ENCODE measurements around the gene TMEM117.
"Not testable (repeated sequence)": the region's sequence is repeated elsewhere in the genome, so short reads cannot be mapped to it uniquely, and the experiment has no call there.

The TMEM117 gene

DNA sequence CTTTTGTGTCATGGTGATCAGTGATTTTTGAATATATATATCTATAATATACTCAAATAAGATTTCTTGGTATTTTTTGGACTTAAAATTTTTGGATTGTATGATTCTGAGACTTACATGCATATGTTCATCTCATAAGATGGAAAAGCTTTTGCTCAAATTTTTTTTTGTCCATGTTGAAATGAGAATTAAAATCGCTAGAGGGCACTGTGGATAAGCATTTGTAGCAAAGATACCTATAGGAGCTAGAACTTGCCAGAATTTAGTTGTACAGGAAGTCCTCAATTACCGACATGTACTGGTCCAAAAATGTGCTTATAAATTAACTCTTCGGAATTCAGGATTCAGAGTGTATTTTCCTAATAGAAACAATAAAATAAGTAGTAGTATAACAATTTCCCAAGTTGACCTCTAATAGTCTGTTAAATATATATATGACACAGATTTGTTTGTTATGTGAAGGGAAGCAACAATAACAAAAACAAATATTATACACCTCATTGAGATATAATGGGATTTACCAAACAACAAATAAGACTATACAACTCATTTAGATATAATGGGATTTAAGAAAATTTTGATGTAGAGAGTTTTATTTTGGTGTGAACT, 179.6 kb downstream of the TMEM117 start:
- TF ChIP-seq, protein P1, sequence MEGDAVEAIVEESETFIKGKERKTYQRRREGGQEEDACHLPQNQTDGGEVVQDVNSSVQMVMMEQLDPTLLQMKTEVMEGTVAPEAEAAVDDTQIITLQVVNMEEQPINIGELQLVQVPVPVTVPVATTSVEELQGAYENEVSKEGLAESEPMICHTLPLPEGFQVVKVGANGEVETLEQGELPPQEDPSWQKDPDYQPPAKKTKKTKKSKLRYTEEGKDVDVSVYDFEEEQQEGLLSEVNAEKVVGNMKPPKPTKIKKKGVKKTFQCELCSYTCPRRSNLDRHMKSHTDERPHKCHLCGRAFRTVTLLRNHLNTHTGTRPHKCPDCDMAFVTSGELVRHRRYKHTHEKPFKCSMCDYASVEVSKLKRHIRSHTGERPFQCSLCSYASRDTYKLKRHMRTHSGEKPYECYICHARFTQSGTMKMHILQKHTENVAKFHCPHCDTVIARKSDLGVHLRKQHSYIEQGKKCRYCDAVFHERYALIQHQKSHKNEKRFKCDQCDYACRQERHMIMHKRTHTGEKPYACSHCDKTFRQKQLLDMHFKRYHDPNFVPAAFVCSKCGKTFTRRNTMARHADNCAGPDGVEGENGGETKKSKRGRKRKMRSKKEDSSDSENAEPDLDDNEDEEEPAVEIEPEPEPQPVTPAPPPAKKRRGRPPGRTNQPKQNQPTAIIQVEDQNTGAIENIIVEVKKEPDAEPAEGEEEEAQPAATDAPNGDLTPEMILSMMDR (conservative IDR thresholded peaks at IDR 0.05; ENCODE audit: low read depth, low read length): peak; percentile 46
- DNase-seq (ENCODE audit: low read depth): peak; percentile 38
- no peak overlapping the region for H3K4me3 ChIP-seq (ENCODE audit: low read length)

GRCh38 chr12:44017216-44017615, 181.3 kb downstream of the TMEM117 start:
- no peak for DNase-seq (ENCODE audit: low read depth)
- no peak overlapping the region for H3K4me3 ChIP-seq (ENCODE audit: low read length)
- TF ChIP-seq, protein P1 (conservative IDR thresholded peaks at IDR 0.05; ENCODE audit: low read depth, low read length): no peak

- H3K4me3 ChIP-seq (ENCODE audit: low read length): no peak overlapping the region
- DNase-seq (ENCODE audit: low read depth): no peak
- TF ChIP-seq, protein P1 (conservative IDR thresholded peaks at IDR 0.05; ENCODE audit: low read depth, low read length): no peak
These were observed 183.2 kb downstream of the TMEM117 start for GRCh38 chr12:44019118-44019517.

GRCh38 chr12:44020555-44020954, 184.7 kb downstream of the TMEM117 start:
- TF ChIP-seq, protein P1 (conservative IDR thresholded peaks at IDR 0.05; ENCODE audit: low read depth, low read length): no peak
- DNase-seq (ENCODE audit: low read depth): no peak
- H3K4me3 ChIP-seq (ENCODE audit: low read length): no peak overlapping the region

GRCh38 chr12:44021471-44021971, 185.6 kb downstream of the TMEM117 start:
- TF ChIP-seq, protein P1 (conservative IDR thresholded peaks at IDR 0.05; ENCODE audit: low read depth, low read length): no peak
- no peak overlapping the region for H3K4me3 ChIP-seq (ENCODE audit: low read length)
- no peak for DNase-seq (ENCODE audit: low read depth)

DNA sequence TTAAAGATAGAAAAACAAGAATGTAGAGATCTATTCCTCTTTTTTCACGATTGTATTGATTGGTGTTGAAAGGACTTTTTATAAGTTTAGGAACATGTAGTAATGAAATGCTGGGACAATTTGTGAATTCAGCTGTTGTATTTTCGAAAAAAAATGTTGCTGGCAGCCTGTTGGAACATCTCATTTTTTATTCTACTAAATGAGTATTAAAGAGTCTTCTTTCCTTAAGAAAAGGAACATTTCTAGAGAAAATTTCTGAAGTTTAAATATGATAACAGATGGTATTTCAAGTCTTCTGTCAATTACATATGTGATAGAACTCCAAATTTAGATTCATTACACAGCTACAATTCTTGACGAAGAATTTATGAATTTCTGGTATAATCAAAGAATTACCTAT, 189.6 kb downstream of the TMEM117 start:
- TF ChIP-seq, protein P1 (conservative IDR thresholded peaks at IDR 0.05; ENCODE audit: low read depth, low read length): no peak
- DNase-seq (ENCODE audit: low read depth): no peak

DNA sequence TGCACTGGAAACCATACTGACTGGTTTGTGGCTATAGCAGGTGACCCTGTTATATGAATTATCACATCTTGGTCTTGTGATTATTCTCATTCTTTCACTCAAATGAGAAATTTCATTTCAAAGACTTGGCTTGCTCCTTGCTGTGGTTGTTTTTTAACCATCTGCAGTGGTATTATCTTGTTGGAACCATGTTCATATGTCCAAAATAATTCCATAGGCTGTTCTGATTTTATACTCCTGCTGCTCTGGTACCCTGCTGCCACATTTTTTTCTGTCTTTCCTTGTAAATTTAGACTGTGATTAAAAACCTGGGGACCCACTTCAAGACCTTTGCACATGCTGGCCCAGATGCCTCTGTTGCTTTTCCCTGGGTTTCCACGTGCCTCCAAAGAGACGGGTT, 190.2 kb downstream of the TMEM117 start:
- H3K4me3 ChIP-seq (ENCODE audit: low read length): no peak overlapping the region
- no peak for DNase-seq (ENCODE audit: low read depth)
- TF ChIP-seq, protein P1 (conservative IDR thresholded peaks at IDR 0.05; ENCODE audit: low read depth, low read length): no peak

More for the DNA sequence above, 189.6 kb downstream of the TMEM117 start:
- no peak overlapping the region for H3K4me3 ChIP-seq (ENCODE audit: low read length)

- H3K4me3 ChIP-seq (ENCODE audit: low read length); DNase-seq (ENCODE audit: low read depth): not testable (repeated sequence)
These were observed 191.0 kb downstream of the TMEM117 start for GRCh38 chr12:44026926-44027325.
